Astrocyte (in vitro differentiated cells and primary cell): ENCODE results near the gene KIF26B. TPM values are rescaled to one million over a fixed set of nuclear protein-coding genes. Genes with fewer than 3 reads are reported as not detected.

Source experiments
- DNase-seq: peaks from one replicate; pipeline ENCODE4 v3.0.0-alpha.2; 2010; ENCODE audit warnings: low read depth
- FAIRE-seq: peaks from 2 replicates; lab custom pipeline; 2011; peaks lifted over from hg19 to GRCh38; lab: Jason Lieb, UNC
- H2AFZ ChIP-seq: 2 replicates; pipeline ENCODE4 v1.6.0; 2012; ENCODE audit warnings: low read depth, low read length, inconsistent platforms
- H3K27ac ChIP-seq: 2 replicates; pipeline ENCODE4 v1.5.1; 2011; ENCODE audit warnings: low read depth, low read length, inconsistent platforms
- H3K27me3 ChIP-seq: 2 replicates; pipeline ENCODE4 v1.6.0; 2011; ENCODE audit warnings: low read length, inconsistent platforms; ENCODE audit not compliant: insufficient read depth
- H3K36me3 ChIP-seq: 2 replicates; pipeline ENCODE4 v1.5.1; 2011; ENCODE audit warnings: low read length, inconsistent platforms; ENCODE audit not compliant: insufficient read depth
- H3K4me1 ChIP-seq: 2 replicates; pipeline ENCODE4 v1.5.1; 2011; ENCODE audit warnings: low read length, inconsistent platforms; ENCODE audit not compliant: insufficient read depth
- H3K4me2 ChIP-seq: 2 replicates; pipeline ENCODE4 v1.6.0; 2012; ENCODE audit warnings: low read length, inconsistent platforms
- H3K4me3 ChIP-seq: 2 replicates; pipeline ENCODE4 v1.5.1; 2011; ENCODE audit warnings: low read depth, mild to moderate bottlenecking, low read length, inconsistent platforms; ENCODE audit not compliant: insufficient read depth
- H3K79me2 ChIP-seq: 2 replicates; pipeline ENCODE4 v1.6.0; 2012; ENCODE audit warnings: mild to moderate bottlenecking, low read length, inconsistent platforms; ENCODE audit not compliant: insufficient read depth
- H3K9ac ChIP-seq: 2 replicates; pipeline ENCODE4 v1.6.0; 2012; ENCODE audit warnings: mild to moderate bottlenecking, low read length, inconsistent platforms
- H3K9me3 ChIP-seq: 2 replicates; pipeline ENCODE4 v1.5.1; 2012; ENCODE audit warnings: low read depth, mild to moderate bottlenecking, low read length, inconsistent platforms; ENCODE audit not compliant: insufficient read depth
- H4K20me1 ChIP-seq: 2 replicates; pipeline ENCODE4 v1.6.0; 2012; ENCODE audit warnings: low read length, inconsistent platforms; ENCODE audit not compliant: insufficient read depth
- H3K27ac Mint-ChIP-seq: one replicate; pipeline ENCODE4 v1.8.0; 2021; ENCODE audit warnings: mild to moderate bottlenecking, mixed read lengths; ENCODE audit not compliant: unreplicated experiment
- H3K27me3 Mint-ChIP-seq: one replicate; pipeline ENCODE4 v1.8.0; 2021; ENCODE audit warnings: low read depth, mixed read lengths; ENCODE audit not compliant: unreplicated experiment
- H3K36me3 Mint-ChIP-seq: one replicate; pipeline ENCODE4 v1.8.0; 2021; ENCODE audit warnings: low read depth, mixed read lengths; ENCODE audit not compliant: unreplicated experiment
- H3K4me1 Mint-ChIP-seq: one replicate; pipeline ENCODE4 v1.8.0; 2021; ENCODE audit warnings: low read depth, mixed read lengths; ENCODE audit not compliant: unreplicated experiment
- H3K4me3 Mint-ChIP-seq: one replicate; pipeline ENCODE4 v1.8.0; 2021; ENCODE audit warnings: mild to moderate bottlenecking, moderate library complexity, mixed read lengths; ENCODE audit not compliant: unreplicated experiment
- H3K9me3 Mint-ChIP-seq: one replicate; pipeline ENCODE4 v1.8.0; 2021; ENCODE audit warnings: mild to moderate bottlenecking, mixed read lengths; ENCODE audit not compliant: unreplicated experiment
- EZH2 ChIP-seq: IDR thresholded peaks from 2 replicates; pipeline ENCODE4 v1.6.1; 2012; ENCODE audit warnings: mild to moderate bottlenecking, low read length, inconsistent platforms; ENCODE audit not compliant: insufficient read depth
- total RNA-seq: library from RNA; stranded (reverse); gene quantifications from 2 replicates; pipeline ENCODE4 v1.2.1, GENCODE V29; 2021
- TF ChIP-seq, protein P1 (sequence below): IDR thresholded peaks from 2 replicates; pipeline ENCODE4 v1.5.1; 2011; ENCODE audit warnings: low read depth, mild to moderate bottlenecking, inconsistent platforms, low read length, moderate library complexity; ENCODE audit not compliant: insufficient read depth

KIF26B gene
- total RNA-seq, 1 donor from 2014 or later = 6.8 TPM

GRCh38 chr1:245393694-245394093 is 238.9 kb downstream of the KIF26B start:
- no peak overlapping the region for H3K4me3 Mint-ChIP-seq
- Histone ChIP-seq H3K9me3 (no peaks in the 10 kb centered on the region), H3K27me3 (no peaks in the 10 kb centered on the region), H3K36me3 (no peaks in the 10 kb centered on the region), H3K4me3 (no peak overlapping the region), H3K27ac (no peak overlapping the region), H3K79me2 (no peaks in the 10 kb centered on the region), H4K20me1 (no peaks in the 10 kb centered on the region), H3K4me1 (no peaks in the 10 kb centered on the region), H3K9ac (no peak overlapping the region), H2AFZ (no peak overlapping the region), H3K4me2 (no peak overlapping the region)
- H3K27me3 Mint-ChIP-seq = no peaks in the 10 kb centered on the region
- TF ChIP-seq, protein P1, sequence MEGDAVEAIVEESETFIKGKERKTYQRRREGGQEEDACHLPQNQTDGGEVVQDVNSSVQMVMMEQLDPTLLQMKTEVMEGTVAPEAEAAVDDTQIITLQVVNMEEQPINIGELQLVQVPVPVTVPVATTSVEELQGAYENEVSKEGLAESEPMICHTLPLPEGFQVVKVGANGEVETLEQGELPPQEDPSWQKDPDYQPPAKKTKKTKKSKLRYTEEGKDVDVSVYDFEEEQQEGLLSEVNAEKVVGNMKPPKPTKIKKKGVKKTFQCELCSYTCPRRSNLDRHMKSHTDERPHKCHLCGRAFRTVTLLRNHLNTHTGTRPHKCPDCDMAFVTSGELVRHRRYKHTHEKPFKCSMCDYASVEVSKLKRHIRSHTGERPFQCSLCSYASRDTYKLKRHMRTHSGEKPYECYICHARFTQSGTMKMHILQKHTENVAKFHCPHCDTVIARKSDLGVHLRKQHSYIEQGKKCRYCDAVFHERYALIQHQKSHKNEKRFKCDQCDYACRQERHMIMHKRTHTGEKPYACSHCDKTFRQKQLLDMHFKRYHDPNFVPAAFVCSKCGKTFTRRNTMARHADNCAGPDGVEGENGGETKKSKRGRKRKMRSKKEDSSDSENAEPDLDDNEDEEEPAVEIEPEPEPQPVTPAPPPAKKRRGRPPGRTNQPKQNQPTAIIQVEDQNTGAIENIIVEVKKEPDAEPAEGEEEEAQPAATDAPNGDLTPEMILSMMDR = no peak
- TF ChIP-seq EZH2 = no peak
- DNase-seq (no peak), FAIRE-seq (no peak)
- H3K4me1 Mint-ChIP-seq = no peaks in the 10 kb centered on the region
- no peak overlapping the region for H3K27ac Mint-ChIP-seq
- no peaks in the 10 kb centered on the region for H3K36me3 Mint-ChIP-seq
- peaks cover 2% of the 10 kb centered on the region for H3K9me3 Mint-ChIP-seq

DNA sequence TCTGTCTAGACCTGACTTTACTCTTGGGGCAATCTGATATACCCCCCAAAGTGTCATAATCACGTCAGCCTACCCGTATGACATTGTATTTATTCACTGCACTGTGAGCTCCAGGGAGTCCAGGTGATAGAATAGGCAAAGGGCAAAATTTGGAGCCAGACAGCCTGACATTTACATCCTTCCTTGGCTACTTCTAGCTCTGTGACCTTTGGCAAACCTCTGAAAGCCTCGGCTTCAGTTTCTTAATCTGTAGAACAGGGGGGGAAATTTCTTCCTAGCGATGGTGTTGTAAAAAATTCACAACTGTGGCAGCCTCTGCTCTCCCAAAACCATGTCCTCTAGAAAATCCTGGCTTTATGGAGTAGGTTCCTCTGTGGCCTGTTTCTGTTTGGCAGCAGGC is 240.9 kb downstream of the KIF26B start:
- DNase-seq (no peak), FAIRE-seq (no peak)
- TF ChIP-seq, protein P1 = no peak
- TF ChIP-seq EZH2 = no peak
- H3K27me3 ChIP-seq = no peaks in the 10 kb centered on the region
- no peak overlapping the region for H3K27ac ChIP-seq
- Mint-ChIP-seq H3K36me3 (no peaks in the 10 kb centered on the region), H3K27ac (no peak overlapping the region), H3K4me3 (no peak overlapping the region), H3K27me3 (no peaks in the 10 kb centered on the region), H3K4me1 (no peaks in the 10 kb centered on the region), H3K9me3 (peaks cover 2% of the 10 kb centered on the region)
- H3K4me1 ChIP-seq = no peaks in the 10 kb centered on the region
- no peak overlapping the region for H2AFZ ChIP-seq
- no peaks in the 10 kb centered on the region for H4K20me1 ChIP-seq
- H3K9me3 ChIP-seq = no peaks in the 10 kb centered on the region
- no peak overlapping the region for H3K4me3 ChIP-seq
- H3K36me3 ChIP-seq = no peaks in the 10 kb centered on the region
- no peak overlapping the region for H3K4me2 ChIP-seq
- H3K79me2 ChIP-seq = no peaks in the 10 kb centered on the region
- no peak overlapping the region for H3K9ac ChIP-seq

- Histone ChIP-seq H3K4me2 (no peak overlapping the region), H3K4me3 (no peak overlapping the region), H3K27ac (no peak overlapping the region), H3K27me3 (no peaks in the 10 kb centered on the region), H3K79me2 (no peaks in the 10 kb centered on the region), H3K4me1 (no peaks in the 10 kb centered on the region), H4K20me1 (no peaks in the 10 kb centered on the region), H2AFZ (no peak overlapping the region), H3K9me3 (no peaks in the 10 kb centered on the region), H3K36me3 (no peaks in the 10 kb centered on the region), H3K9ac (no peak overlapping the region)
- DNase-seq (peak; percentile 18), FAIRE-seq (no peak)
- Mint-ChIP-seq H3K9me3 (peaks cover 2% of the 10 kb centered on the region), H3K36me3 (no peaks in the 10 kb centered on the region), H3K27ac (no peak overlapping the region), H3K27me3 (no peaks in the 10 kb centered on the region), H3K4me1 (no peaks in the 10 kb centered on the region), H3K4me3 (no peak overlapping the region)
- TF ChIP-seq, protein P1 = no peak
- no peak for TF ChIP-seq EZH2
Observed at GRCh38 chr1:245396615-245397014, 241.8 kb downstream of the KIF26B start.
